DOHH2 (cell line): Measurements from ENCODE around the gene PHKG2.

Experiments used
- CTCF ChIP-seq: fragments of 200-600 bp; sonication (generic); IDR thresholded peaks from one replicate; pipeline ENCODE4 v1.5.1; 2014; ENCODE audit warnings: antibody characterized with exemption, mild to moderate bottlenecking, low read depth, low read length; ENCODE audit not compliant: poor library complexity, severe bottlenecking
- EZH2phosphoT487 ChIP-seq: fragments of 200-600 bp; sonication (generic); IDR thresholded peaks from 2 replicates; pipeline ENCODE4 v1.6.1; 2017; ENCODE audit warnings: borderline replicate concordance, mild to moderate bottlenecking, antibody characterized with exemption, low read length, moderate library complexity, mixed read lengths

DNA sequence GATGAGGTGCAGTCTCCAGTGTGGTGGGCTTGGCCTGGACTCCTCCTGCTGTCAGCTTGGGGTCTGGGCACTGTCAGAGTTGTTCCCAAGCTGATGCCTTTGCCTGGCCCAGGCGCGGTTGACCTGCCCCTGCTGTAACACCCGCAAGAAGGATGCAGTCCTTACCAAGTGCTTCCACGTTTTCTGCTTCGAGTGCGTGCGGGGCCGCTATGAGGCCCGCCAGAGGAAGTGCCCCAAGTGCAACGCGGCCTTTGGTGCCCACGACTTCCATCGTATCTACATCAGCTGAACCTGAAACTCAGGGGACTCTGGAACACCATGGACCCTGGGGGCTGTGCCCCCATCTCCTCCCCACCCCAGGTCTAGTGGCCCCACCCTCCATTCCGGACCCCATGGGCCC is 25.6 kb downstream of the PHKG2 start:
- TF ChIP-seq CTCF, result no peak
- no peak for TF ChIP-seq EZH2phosphoT487
